GM12891 (cell line): ENCODE measurements around the gene AP1M2.
"Not testable (repeated sequence)": the region's sequence is repeated elsewhere in the genome, so short reads cannot be mapped to it uniquely, and the experiment has no call there.

ENCODE experiments used
- DNase-seq: peaks from one replicate; pipeline ENCODE4 v3.0.0; 2011; ENCODE audit warnings: low spot score; ENCODE audit not compliant: insufficient read length
- FAIRE-seq: peaks from 2 replicates; lab custom pipeline; 2011; peaks lifted over from hg19 to GRCh38; lab: Jason Lieb, UNC
- PAX5 ChIP-seq: IDR thresholded peaks from 2 replicates; pipeline ENCODE4 v1.6.1; 2011; ENCODE audit warnings: low read length, moderate library complexity, mild to moderate bottlenecking; ENCODE audit not compliant: insufficient read depth, severe bottlenecking
- POLR2A ChIP-seq: IDR thresholded peaks from 2 replicates; pipeline ENCODE4 v1.6.1; 2011; ENCODE audit warnings: low read depth, low read length, control low read depth
- POLR2AphosphoS5 ChIP-seq: IDR thresholded peaks from 2 replicates; pipeline ENCODE4 v1.6.1; 2011; ENCODE audit warnings: low read depth, low read length, control low read depth
- POU2F2 ChIP-seq: IDR thresholded peaks from 2 replicates; pipeline ENCODE4 v1.6.1; 2011; ENCODE audit warnings: low read depth, mild to moderate bottlenecking, control low read depth, low read length, moderate library complexity
- SPI1 ChIP-seq: IDR thresholded peaks from 2 replicates; pipeline ENCODE4 v1.6.1; 2011; ENCODE audit warnings: low read depth, low read length, control low read depth
- TAF1 ChIP-seq: IDR thresholded peaks from 2 replicates; pipeline ENCODE4 v1.6.1; 2011; ENCODE audit warnings: low read depth, low read length, control low read depth

AP1M2 gene

GRCh38 chr19:10577951-10578350 is 9.2 kb downstream of the AP1M2 start:
- TF ChIP-seq TAF1 (no peak), SPI1 (no peak), PAX5 (no peak), POU2F2 (no peak), POLR2A (no peak), POLR2AphosphoS5 (no peak)
- DNase-seq (no peak), FAIRE-seq (no peak)

GRCh38 chr19:10575011-10575716 is 11.9 kb downstream of the AP1M2 start:
- TF ChIP-seq POLR2AphosphoS5: no peak
- TF ChIP-seq POU2F2: no peak
- TF ChIP-seq TAF1: no peak
- TF ChIP-seq PAX5: no peak
- no peak for TF ChIP-seq POLR2A
- no peak for TF ChIP-seq SPI1
- no peak for FAIRE-seq

GRCh38 chr19:10574462-10574861 is 12.7 kb downstream of the AP1M2 start:
- DNase-seq: no peak
- TF ChIP-seq SPI1 (no peak), TAF1 (no peak), POU2F2 (no peak), POLR2A (no peak)
- FAIRE-seq: no peak

More at GRCh38 chr19:10575011-10575716, 11.9 kb downstream of the AP1M2 start:
- DNase-seq: no peak

DNA sequence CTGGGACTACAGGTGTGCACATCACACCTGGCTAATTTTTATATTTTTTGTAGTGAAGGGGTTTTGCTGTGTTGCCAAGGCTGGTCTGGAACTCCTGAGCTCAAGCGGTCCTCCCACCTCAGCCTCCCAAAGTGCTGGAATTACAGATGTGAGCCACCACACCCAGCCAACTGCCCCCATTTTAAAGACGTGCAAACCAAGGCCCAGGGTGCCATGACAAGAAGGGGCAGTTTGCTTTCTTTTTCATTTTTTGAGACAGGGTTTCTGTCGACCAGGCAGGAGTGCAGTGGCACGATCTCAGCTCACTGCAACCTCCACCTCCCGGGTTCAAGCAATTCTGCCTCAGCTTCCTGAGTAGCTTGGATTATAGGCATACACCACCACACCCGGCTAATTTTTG is 13.3 kb downstream of the AP1M2 start:
- not testable (repeated sequence) for FAIRE-seq, DNase-seq

- FAIRE-seq: peak; percentile 99
- no peak for TF ChIP-seq POLR2AphosphoS5
- 0 out of 2 replicates have a peak, but pooled peaks have one; percentile 67 for TF ChIP-seq POU2F2
- DNase-seq: peak; percentile 90
Measured at GRCh38 chr19:10568826-10569651, 18.1 kb downstream of the AP1M2 start, which contains the start of gene CDKN2D. Gene CDKN2D, minus strand, starts transcription at chr19:10568979. Its CDS starts 326 bp downstream, at chr19:10568653.

DNA sequence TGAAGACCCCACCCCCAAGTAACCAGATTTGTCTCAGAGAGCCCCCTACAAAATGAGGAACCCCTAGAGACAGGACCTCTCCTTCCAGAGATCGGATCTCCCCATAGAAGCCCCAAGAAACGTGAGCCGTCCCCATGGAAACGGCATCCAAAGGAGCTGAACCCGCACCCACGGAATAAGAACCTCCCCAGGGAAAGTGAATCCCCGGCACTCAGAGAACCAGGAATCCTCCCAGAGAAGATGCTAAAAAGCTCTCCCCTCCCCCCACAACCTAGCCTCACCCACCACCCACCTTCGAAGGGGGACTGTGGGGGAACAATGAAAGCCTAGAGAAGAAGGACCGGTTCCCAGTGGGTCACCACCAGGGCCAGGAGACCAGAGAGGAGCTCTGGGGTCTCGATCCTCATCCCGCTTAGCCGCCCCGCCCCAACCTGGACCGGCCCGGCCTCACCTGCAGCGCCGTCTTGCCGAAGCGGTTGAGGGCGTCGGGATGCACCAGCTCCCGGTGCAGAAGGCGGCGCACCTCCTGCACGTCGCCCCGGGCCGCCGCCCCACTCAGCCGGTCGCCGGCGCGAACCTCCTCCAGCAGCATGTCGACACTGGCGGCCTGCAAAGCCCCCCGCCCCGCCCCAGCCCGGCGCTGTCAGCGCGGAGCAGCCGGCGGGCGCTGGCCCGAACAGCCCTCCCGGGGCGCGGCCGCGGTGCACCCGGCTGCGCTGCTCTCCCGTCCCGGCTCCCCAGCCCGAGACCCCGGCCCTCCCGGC is 18.9 kb downstream of the AP1M2 start:
- DNase-seq (no peak), FAIRE-seq (peak; percentile 52)
- TF ChIP-seq PAX5: no peak
- TF ChIP-seq SPI1: peak; percentile 41; the same call in 1 of the 2 replicates

DNA sequence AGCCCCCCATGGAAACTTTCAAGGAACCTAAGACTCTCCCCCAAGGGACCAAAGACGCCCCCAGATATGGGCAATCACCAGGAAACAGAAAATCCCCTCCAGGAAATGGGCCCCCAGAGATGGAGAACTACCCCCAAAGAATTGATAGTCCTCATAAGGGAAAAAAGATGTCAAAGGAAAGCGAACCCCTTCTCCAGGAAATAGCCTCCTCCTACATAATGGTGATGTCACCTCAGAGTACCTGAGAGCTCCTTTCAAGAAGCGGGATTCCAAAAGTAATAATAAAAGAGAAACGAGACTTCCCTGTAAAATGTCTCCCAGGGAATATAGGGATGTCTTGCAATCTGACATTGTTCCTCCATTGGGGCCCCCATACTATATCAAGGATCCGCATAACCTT is 19.5 kb downstream of the AP1M2 start:
- no peak for DNase-seq
- no peak for FAIRE-seq
- TF ChIP-seq POU2F2 (no peak), PAX5 (no peak), POLR2A (no peak)

DNA sequence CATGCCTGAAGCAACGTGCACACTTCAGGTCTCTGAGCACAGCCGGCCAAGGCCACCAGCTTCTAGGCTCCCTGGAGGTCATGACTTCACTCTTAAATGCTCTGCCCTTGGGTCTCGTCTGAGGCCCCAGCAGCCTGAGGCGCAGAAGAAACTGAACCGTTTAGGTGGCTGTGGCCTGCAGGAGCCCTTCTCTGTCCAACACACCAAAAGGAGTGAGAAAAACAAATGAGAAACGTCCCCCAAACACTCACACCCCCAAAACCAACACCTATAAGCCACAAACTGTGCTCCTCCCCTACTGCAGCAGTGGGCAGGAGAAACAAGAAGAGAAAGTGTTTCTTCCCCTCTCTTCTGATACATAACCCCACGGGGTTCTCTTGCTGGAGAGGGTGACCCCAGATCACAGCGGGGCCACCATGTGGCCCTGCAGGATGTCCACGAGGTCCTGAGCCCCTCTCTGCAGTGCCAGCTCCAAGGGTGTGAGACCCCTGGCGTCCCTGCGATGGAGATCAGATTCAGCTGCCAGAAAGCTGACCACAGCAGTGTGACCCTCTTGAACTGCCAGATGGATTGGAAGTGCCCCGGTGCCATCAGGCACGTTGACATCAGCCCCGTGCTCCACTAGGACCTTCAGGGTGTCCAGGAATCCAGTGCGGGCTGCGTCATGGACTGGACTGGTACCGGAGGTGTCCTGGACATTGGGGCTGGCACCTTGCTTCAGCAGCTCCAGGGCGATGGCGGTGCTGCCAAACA is 20.3 kb downstream of the AP1M2 start:
- peak; percentile 37; the same call in 1 of the 2 replicates for TF ChIP-seq SPI1
- TF ChIP-seq POLR2A: no peak
- FAIRE-seq: peak; percentile 77
- DNase-seq: no peak

DNA sequence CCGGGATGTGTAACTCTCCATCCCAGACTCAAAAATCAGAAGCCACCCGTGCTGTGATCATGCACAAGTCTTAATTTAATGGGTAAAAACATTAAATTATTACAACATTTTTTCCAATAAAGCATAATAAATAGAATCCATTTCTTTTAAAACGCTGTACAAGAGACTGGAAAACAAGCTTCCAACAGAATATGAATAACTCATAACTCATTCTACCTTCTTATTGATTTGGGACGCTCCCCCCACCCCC is 20.8 kb downstream of the AP1M2 start:
- no peak for FAIRE-seq
- TF ChIP-seq POU2F2 (no peak), TAF1 (no peak), PAX5 (no peak), POLR2A (no peak)
- DNase-seq: no peak

GRCh38 chr19:10565567-10566407 is 21.3 kb downstream of the AP1M2 start, which contains the start of gene KRI1:
Gene KRI1, minus strand, starts transcription at chr19:10566010. Its CDS starts 11 bp downstream, at chr19:10565999.
- 0 out of 2 replicates have a peak, but pooled peaks have one; percentile 44 for TF ChIP-seq POLR2A
- TF ChIP-seq SPI1: no peak; the same call in 1 of the 2 replicates
- peak; percentile 23 for TF ChIP-seq PAX5
- TF ChIP-seq POLR2AphosphoS5: 0 out of 2 replicates have a peak, but pooled peaks have one; percentile 37
- DNase-seq (peak; percentile 93), FAIRE-seq (peak; percentile 99)
